Hepatocyte (in vitro differentiated cells): ENCODE results near the gene VPS13D. TPM values are rescaled to one million over a fixed set of nuclear protein-coding genes. Genes with fewer than 3 reads are reported as not detected.
A peak's percentile ranks its signal among the peaks of the same experiment; 100 is the strongest.

Experiments
- DNase-seq: peaks from one replicate; pipeline ENCODE4 v3.0.0-alpha.2; 2016; ENCODE audit warnings: low spot score
- H2AFZ ChIP-seq: fragments of 200-600 bp; sonication (generic); 2 replicates; pipeline ENCODE4 v1.6.0; 2016; ENCODE audit warnings: antibody characterized with exemption, mild to moderate bottlenecking
- H3K27ac ChIP-seq: fragments of 200-600 bp; sonication (generic); 2 replicates; pipeline ENCODE4 v1.5.1; 2016; ENCODE audit warnings: mild to moderate bottlenecking
- H3K27me3 ChIP-seq: fragments of 200-600 bp; sonication (generic); 2 replicates; pipeline ENCODE4 v1.6.1; 2016
- H3K36me3 ChIP-seq: fragments of 200-600 bp; sonication (generic); replicated peaks from 2 replicates; pipeline ENCODE4 v1.5.1; 2016; ENCODE audit warnings: low read depth; ENCODE audit not compliant: insufficient read depth
- H3K4me1 ChIP-seq: fragments of 200-600 bp; sonication (generic); 2 replicates; pipeline ENCODE4 v1.5.1; 2016; ENCODE audit warnings: mild to moderate bottlenecking, moderate library complexity; ENCODE audit not compliant: insufficient read depth
- H3K4me2 ChIP-seq: fragments of 200-600 bp; sonication (generic); 2 replicates; pipeline ENCODE4 v1.6.0; 2016
- H3K4me3 ChIP-seq: fragments of 200-600 bp; sonication (generic); 2 replicates; pipeline ENCODE4 v1.5.1; 2016; ENCODE audit warnings: mild to moderate bottlenecking
- H3K79me2 ChIP-seq: fragments of 200-600 bp; sonication (generic); 2 replicates; pipeline ENCODE4 v1.6.0; 2017; ENCODE audit warnings: mild to moderate bottlenecking
- H3K9me2 ChIP-seq: fragments of 200-600 bp; sonication (generic); replicated peaks from 2 replicates; pipeline ENCODE4 v1.6.0; 2017; ENCODE audit warnings: mild to moderate bottlenecking; ENCODE audit not compliant: insufficient read depth
- H3K9me3 ChIP-seq: fragments of 200-600 bp; sonication (generic); 2 replicates; pipeline ENCODE4 v1.5.1; 2016; ENCODE audit warnings: low read depth, mild to moderate bottlenecking
- H4K20me1 ChIP-seq: fragments of 200-600 bp; sonication (generic); 2 replicates; pipeline ENCODE4 v1.6.0; 2016; ENCODE audit warnings: mild to moderate bottlenecking; ENCODE audit not compliant: insufficient read depth, poor library complexity, severe bottlenecking
- CTCF ChIP-seq: fragments of 200-600 bp; sonication (generic); IDR thresholded peaks from 2 replicates; pipeline ENCODE4 v1.5.1; 2016; ENCODE audit warnings: antibody characterized with exemption, mild to moderate bottlenecking; ENCODE audit not compliant: poor library complexity
- EZH2 ChIP-seq: fragments of 200-600 bp; sonication (generic); IDR thresholded peaks from 2 replicates; pipeline ENCODE4 v1.6.1; 2016; ENCODE audit warnings: antibody characterized with exemption, mild to moderate bottlenecking, borderline replicate concordance
- EZH2phosphoT487 ChIP-seq: fragments of 200-600 bp; sonication (generic); IDR thresholded peaks from one replicate; pipeline ENCODE4 v1.6.1; 2018; ENCODE audit warnings: antibody characterized with exemption, mild to moderate bottlenecking, low read depth, moderate library complexity; ENCODE audit not compliant: unreplicated experiment, severe bottlenecking
- WGBS: methylation state at CpG from one replicate; pipeline ENCODE4 v1.1.6; 2016; ENCODE audit warnings: low lambda C conversion rate; ENCODE audit errors: missing lambda C conversion rate; 5-methylcytosine and 5-hydroxymethylcytosine counted together
- polyA plus RNA-seq: library from polyadenylated mRNA; unstranded; fragments of >200 nt; fragmentation: Nextera tagmentation; extraction: Ambion mirVana; gene quantifications from 2 replicates; pipeline ENCODE4 v1.2.1, GENCODE V29; 2016
- total RNA-seq: library from RNA; depleted of rRNA; stranded (reverse); fragments of >200 nt; gene quantifications from 2 replicates; pipeline ENCODE4 v1.2.3, GENCODE V29; 2014

The VPS13D gene
- total RNA-seq: 32.2 and 32.8 TPM in 2 replicates
- polyA plus RNA-seq: 7.3 and 10.7 TPM in 2 replicates

GRCh38 chr1:12229835-12230548, at the start of gene VPS13D:
Gene VPS13D, plus strand, starts transcription at chr1:12230030. Its CDS starts 4,237 bp downstream, at chr1:12234267.
- TF ChIP-seq CTCF (peak; percentile 87), EZH2 (no peak), EZH2phosphoT487 (no peak)
- H3K4me1 ChIP-seq: peaks cover 7% of the 10 kb centered on the region
- H3K9me3 ChIP-seq: no peaks in the 10 kb centered on the region
- H3K4me2 ChIP-seq: peak within 1 kb of the TSS; percentile 94
- H3K27ac ChIP-seq: peak within 1 kb of the TSS; percentile 81
- peaks cover 3% of the 10 kb centered on the region for H3K36me3 ChIP-seq
- peak within 1 kb of the TSS; percentile 76 for H3K4me3 ChIP-seq
- H3K79me2 ChIP-seq: peaks cover 48% of the 10 kb centered on the region
- WGBS: under 1% methylated on average over 37 of the region's 77 CpGs
- H3K9me2 ChIP-seq: no peaks in the 10 kb centered on the region
- H3K27me3 ChIP-seq: no peaks in the 10 kb centered on the region
- no peaks in the 10 kb centered on the region for H4K20me1 ChIP-seq
- DNase-seq: peak; percentile 95
- peak within 1 kb of the TSS; percentile 89 for H2AFZ ChIP-seq

- peaks cover 23% of the 10 kb centered on the region for H3K4me1 ChIP-seq
These were observed 49.5 kb upstream of the VPS13D start for GRCh38 chr1:12180315-12180714.

GRCh38 chr1:12180903-12181302, 48.9 kb upstream of the VPS13D start:
- Histone ChIP-seq H3K27ac (no peak overlapping the region), H3K36me3 (no peaks in the 10 kb centered on the region), H3K27me3 (no peaks in the 10 kb centered on the region), H3K9me2 (no peaks in the 10 kb centered on the region), H3K4me3 (no peak overlapping the region), H3K9me3 (no peaks in the 10 kb centered on the region), H4K20me1 (no peaks in the 10 kb centered on the region), H3K79me2 (no peaks in the 10 kb centered on the region), H3K4me2 (no peak overlapping the region), H2AFZ (no peak overlapping the region), H3K4me1 (peaks cover 23% of the 10 kb centered on the region)
- TF ChIP-seq CTCF: no peak
- no peak for TF ChIP-seq EZH2
- no peak for DNase-seq
- 86% methylated on average over 7 of the region's 7 CpGs for WGBS

More at GRCh38 chr1:12180315-12180714, 49.5 kb upstream of the VPS13D start:
- H3K9me2 ChIP-seq: no peaks in the 10 kb centered on the region
- peak overlapping the region; percentile 9 for H3K27ac ChIP-seq
- no peak overlapping the region for H3K4me2 ChIP-seq
- H3K36me3 ChIP-seq: no peaks in the 10 kb centered on the region
- 84% methylated on average over 10 of the region's 10 CpGs for WGBS
- no peaks in the 10 kb centered on the region for H3K9me3 ChIP-seq
- no peak overlapping the region for H2AFZ ChIP-seq
- peak; percentile 47 for DNase-seq
- TF ChIP-seq EZH2 (no peak), CTCF (no peak), EZH2phosphoT487 (no peak)
- H3K4me3 ChIP-seq: no peak overlapping the region
- no peaks in the 10 kb centered on the region for H3K27me3 ChIP-seq
- H4K20me1 ChIP-seq: no peaks in the 10 kb centered on the region
- no peaks in the 10 kb centered on the region for H3K79me2 ChIP-seq
